CD4-positive, alpha-beta T cell (primary cell): ENCODE measurements around the gene SDHB. TPM values are rescaled to one million over a fixed set of nuclear protein-coding genes. Genes with fewer than 3 reads are reported as not detected.

Experiments used
- ATAC-seq: fragments of 200-7000 bp; cut with Tn5 transposase; one replicate; pipeline ENCODE4 v1.10.0; 2022; ENCODE audit warnings: mild to moderate bottlenecking; ENCODE audit not compliant: poor library complexity
- CTCF ChIA-PET: fragments of 350-600 bp; sonication (Branson Sonifier 250); formaldehyde crosslinking; loops from one replicate; lab custom pipeline; 2021; ENCODE audit warnings: antibody characterized with exemption, inconsistent platforms; lab: Charles Lee
- POLR2A ChIA-PET: fragments of 350-600 bp; sonication (Branson Sonifier 250); formaldehyde crosslinking; loops from one replicate; lab custom pipeline; 2021; ENCODE audit warnings: antibody characterized with exemption, inconsistent platforms; lab: Charles Lee
- DNase-seq, 14 experiments: peaks; one replicate each; pipeline ENCODE4 v3.0.0-alpha.2; 2013 to 2020; ENCODE audit warnings: mixed read lengths in 2 of 14
- H3K27ac ChIP-seq, 2 donors: one replicate each; pipeline versions ENCODE4 v1.5.1 to v1.7.0; 2013; ENCODE audit warnings: low read length in 2 of 2, low read depth in 1 of 2, mild to moderate bottlenecking in 1 of 2
- H3K27me3 ChIP-seq, 2 experiments: 1 replicate in 1 of 2; 2 replicates in 1 of 2; pipeline versions ENCODE4 v1.6.1 to v1.7.0; 2013; ENCODE audit warnings: low read length in 2 of 2, control low read depth in 1 of 2, mild to moderate bottlenecking in 1 of 2, moderate library complexity in 1 of 2; ENCODE audit not compliant: insufficient read depth in 2 of 2, control insufficient read depth in 1 of 2
- H3K36me3 ChIP-seq: one replicate; pipeline ENCODE4 v1.6.1; 2013; ENCODE audit warnings: low read length, control low read depth; ENCODE audit not compliant: insufficient read depth
- H3K4me1 ChIP-seq: one replicate; pipeline ENCODE4 v1.6.1; 2013; ENCODE audit warnings: low read length, control low read depth; ENCODE audit not compliant: insufficient read depth
- H3K4me3 ChIP-seq: one replicate; pipeline ENCODE4 v1.5.1; 2013; ENCODE audit warnings: mild to moderate bottlenecking, low read length, moderate library complexity
- H3K9me3 ChIP-seq, 2 experiments: 1 replicate in 1 of 2; 2 replicates in 1 of 2; pipeline versions ENCODE4 v1.6.1 to v1.7.0; 2013; ENCODE audit warnings: low read length in 2 of 2, mild to moderate bottlenecking in 2 of 2, control low read depth in 1 of 2, moderate library complexity in 1 of 2; ENCODE audit not compliant: control insufficient read depth in 1 of 2, insufficient read depth in 1 of 2
- H3K27ac Mint-ChIP-seq: one replicate; pipeline ENCODE4 v1.8.0; 2020; ENCODE audit warnings: mixed read lengths
- H3K27me3 Mint-ChIP-seq: one replicate; pipeline ENCODE4 v1.8.0; 2021; ENCODE audit warnings: mixed read lengths
- H3K36me3 Mint-ChIP-seq: one replicate; pipeline ENCODE4 v1.8.0; 2021; ENCODE audit warnings: low read depth, mixed read lengths
- H3K4me1 Mint-ChIP-seq: one replicate; pipeline ENCODE4 v1.8.0; 2021; ENCODE audit warnings: low read depth, mixed read lengths
- H3K4me3 Mint-ChIP-seq: one replicate; pipeline ENCODE4 v1.8.0; 2020; ENCODE audit warnings: mild to moderate bottlenecking, mixed read lengths
- H3K9me3 Mint-ChIP-seq: one replicate; pipeline ENCODE4 v1.8.0; 2020; ENCODE audit warnings: mixed read lengths
- CTCF ChIP-seq: fragments of 200-600 bp; IDR thresholded peaks from one replicate; pipeline ENCODE4 v1.8.0; 2022; ENCODE audit warnings: antibody characterized with exemption, mild to moderate bottlenecking
- intact Hi-C, 2 experiments: fragments of 100-400 bp; cut with DNase I in 1 of 2; cut with micrococcal nuclease in 1 of 2; formaldehyde crosslinking; loops; one replicate each; pipeline versions ENCODE4 v1.15.1 to v1.9.0; 2023 to 2025; cut with DNase I, micrococcal nuclease
- total RNA-seq, 174 experiments: library from RNA in 2 of 174; stranded (reverse) in 2 of 174; gene quantifications; one replicate each; pipeline ENCODE4 v1.2.3 and lab custom pipeline; 2021 to 2026

The SDHB gene
- total RNA-seq, 2 experiments from 2014 or later: 53.9 to 56.2 TPM

GRCh38 chr1:17027900-17028299, 25.9 kb downstream of the SDHB start:
- intact Hi-C loops: no loop called here

GRCh38 chr1:17027403-17027802, 26.4 kb downstream of the SDHB start:
- Histone ChIP-seq H3K36me3 (peaks cover 88% of the 10 kb centered on the region), H3K9me3 (no peaks in the 10 kb centered on the region), H3K27me3 (no peaks in the 10 kb centered on the region), H3K27ac (no peak overlapping the region), H3K4me1 (no peaks in the 10 kb centered on the region), H3K4me3 (no peak overlapping the region)
- no peak for TF ChIP-seq CTCF
- ChIA-PET CTCF (no interaction called here), POLR2A (no interaction called here)
- ATAC-seq (no peak), DNase-seq (no peak)
- no peaks in the 10 kb centered on the region for H3K9me3 Mint-ChIP-seq
- H3K27me3 Mint-ChIP-seq: no peaks in the 10 kb centered on the region
- intact Hi-C loops: no loop called here
- H3K27ac Mint-ChIP-seq: no peak overlapping the region
- H3K4me3 Mint-ChIP-seq: no peak overlapping the region
- no peaks in the 10 kb centered on the region for H3K4me1 Mint-ChIP-seq
- H3K36me3 Mint-ChIP-seq: peaks cover 86% of the 10 kb centered on the region

More at GRCh38 chr1:17027900-17028299, 25.9 kb downstream of the SDHB start:
- H3K36me3 ChIP-seq: peaks cover 88% of the 10 kb centered on the region
- no peak for TF ChIP-seq CTCF
- no peak overlapping the region for H3K4me3 ChIP-seq
- H3K27me3 ChIP-seq: no peaks in the 10 kb centered on the region
- H3K27me3 Mint-ChIP-seq: no peaks in the 10 kb centered on the region
- no peak for ATAC-seq
- H3K27ac Mint-ChIP-seq: no peak overlapping the region
- H3K9me3 Mint-ChIP-seq: no peaks in the 10 kb centered on the region
- H3K4me1 Mint-ChIP-seq: no peaks in the 10 kb centered on the region
- no peaks in the 10 kb centered on the region for H3K4me1 ChIP-seq
- no peak overlapping the region for H3K27ac ChIP-seq
- no peak overlapping the region for H3K4me3 Mint-ChIP-seq
- POLR2A ChIA-PET: no interaction called here
- H3K9me3 ChIP-seq: no peaks in the 10 kb centered on the region
- CTCF ChIA-PET: no interaction called here
- no peak for DNase-seq
- H3K36me3 Mint-ChIP-seq: peaks cover 86% of the 10 kb centered on the region

- Mint-ChIP-seq H3K4me3 (no peak overlapping the region), H3K9me3 (no peaks in the 10 kb centered on the region), H3K4me1 (no peaks in the 10 kb centered on the region), H3K36me3 (peaks cover 92% of the 10 kb centered on the region), H3K27me3 (no peaks in the 10 kb centered on the region), H3K27ac (no peak overlapping the region)
- no peak overlapping the region for H3K27ac ChIP-seq
- no peaks in the 10 kb centered on the region for H3K4me1 ChIP-seq
- intact Hi-C loops: no loop called here
- H3K9me3 ChIP-seq: no peaks in the 10 kb centered on the region
- no peaks in the 10 kb centered on the region for H3K27me3 ChIP-seq
- H3K36me3 ChIP-seq: peaks cover 93% of the 10 kb centered on the region
- ChIA-PET CTCF (no interaction called here), POLR2A (no interaction called here)
- ATAC-seq: no peak
- no peak overlapping the region for H3K4me3 ChIP-seq
- no peak for DNase-seq
- TF ChIP-seq CTCF: no peak
These were observed 29.1 kb downstream of the SDHB start for GRCh38 chr1:17024721-17025120.
